ENCODE results near the gene NHLRC2. TPM values are rescaled to one million over a fixed set of nuclear protein-coding genes. Genes with fewer than 3 reads are reported as not detected.

NHLRC2 gene
- total and polyA plus RNA-seq, 2 donors (not counting 1 experiment from before 2014, with no cell fraction given), result 5.7 to 59.8 TPM

DNA sequence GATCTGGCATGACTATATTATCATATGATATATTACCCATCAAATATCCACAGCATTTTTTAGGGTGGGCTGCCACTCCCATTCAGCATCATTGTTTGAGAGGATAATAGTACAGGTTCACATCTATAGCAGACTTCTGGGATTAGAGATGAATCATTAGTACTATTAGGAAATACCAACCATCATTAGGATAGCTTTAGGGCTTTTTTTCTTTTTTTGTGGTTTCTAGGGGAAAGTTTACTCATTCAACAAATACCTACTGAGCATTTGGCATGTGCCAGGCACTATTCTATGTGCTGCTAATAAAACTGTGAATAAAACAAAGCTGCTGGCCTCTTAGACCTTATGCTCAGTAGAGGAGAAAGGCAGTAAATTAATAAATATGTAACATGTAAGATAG lies 40.6 kb downstream of the NHLRC2 start:
- no peaks in the 10 kb centered on the region for H3K4me1 Mint-ChIP-seq
- POLR2A ChIA-PET, result no interaction called here
- TF ChIP-seq EZH2 (IDR thresholded peaks at IDR 0.05; ENCODE audit: borderline replicate concordance, insufficient read depth, low read depth, low read length, poor library complexity, severe bottlenecking), result no peak
- TF ChIP-seq, protein P1, sequence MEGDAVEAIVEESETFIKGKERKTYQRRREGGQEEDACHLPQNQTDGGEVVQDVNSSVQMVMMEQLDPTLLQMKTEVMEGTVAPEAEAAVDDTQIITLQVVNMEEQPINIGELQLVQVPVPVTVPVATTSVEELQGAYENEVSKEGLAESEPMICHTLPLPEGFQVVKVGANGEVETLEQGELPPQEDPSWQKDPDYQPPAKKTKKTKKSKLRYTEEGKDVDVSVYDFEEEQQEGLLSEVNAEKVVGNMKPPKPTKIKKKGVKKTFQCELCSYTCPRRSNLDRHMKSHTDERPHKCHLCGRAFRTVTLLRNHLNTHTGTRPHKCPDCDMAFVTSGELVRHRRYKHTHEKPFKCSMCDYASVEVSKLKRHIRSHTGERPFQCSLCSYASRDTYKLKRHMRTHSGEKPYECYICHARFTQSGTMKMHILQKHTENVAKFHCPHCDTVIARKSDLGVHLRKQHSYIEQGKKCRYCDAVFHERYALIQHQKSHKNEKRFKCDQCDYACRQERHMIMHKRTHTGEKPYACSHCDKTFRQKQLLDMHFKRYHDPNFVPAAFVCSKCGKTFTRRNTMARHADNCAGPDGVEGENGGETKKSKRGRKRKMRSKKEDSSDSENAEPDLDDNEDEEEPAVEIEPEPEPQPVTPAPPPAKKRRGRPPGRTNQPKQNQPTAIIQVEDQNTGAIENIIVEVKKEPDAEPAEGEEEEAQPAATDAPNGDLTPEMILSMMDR (IDR thresholded peaks at IDR 0.05), result no peak
- Histone ChIP-seq H2AFZ (ENCODE audit: insufficient read depth, low read depth, low read length, poor library complexity, severe bottlenecking) (no peak overlapping the region), H3K4me3 (ENCODE audit: control extremely low read depth in 1 of 5, extremely low read depth in 1 of 5, insufficient read depth in 1 of 5, low read depth in 2 of 5, low read length in 4 of 5) (no peak overlapping the region), H3K79me2 (ENCODE audit: control insufficient read depth, insufficient read depth, low read length) (no peaks in the 10 kb centered on the region), H3K27me3 (replicated peaks in 1 of 4; ENCODE audit: control extremely low read depth in 1 of 4, control insufficient read depth in 3 of 4, insufficient read depth in 4 of 4, low read length in 3 of 4) (no peaks in the 10 kb centered on the region), H3K4me1 (ENCODE audit: control insufficient read depth in 2 of 2, insufficient read depth in 2 of 2, low read length in 2 of 2) (no peaks in the 10 kb centered on the region), H3K36me3 (replicated peaks in 1 of 2; ENCODE audit: control extremely low read depth in 1 of 2, control insufficient read depth in 1 of 2, extremely low read depth in 1 of 2, insufficient read depth in 2 of 2, low read length in 1 of 2) (peaks cover 9 to 30% of the 10 kb centered on the region in 2 experiments), H3K9ac (ENCODE audit: low read length) (no peak overlapping the region), H3K27ac (ENCODE audit: low read length in 2 of 2) (no peak overlapping the region), H3K9me3 (ENCODE audit: control extremely low read depth in 1 of 3, control insufficient read depth in 2 of 3, insufficient read depth in 1 of 3, low read length in 2 of 3) (no peaks in the 10 kb centered on the region), H4K20me1 (ENCODE audit: control insufficient read depth, insufficient read depth, low read length, poor library complexity, severe bottlenecking) (peaks cover 6% of the 10 kb centered on the region), H3K4me2 (replicated peaks; ENCODE audit: low read depth, low read length, poor library complexity, severe bottlenecking) (no peak overlapping the region)
- DNase-seq (no peak), ATAC-seq (ENCODE audit: low read depth) (no peak)
- intact Hi-C loops (cut with micrococcal nuclease), result no loop called here
- H3K4me3 Mint-ChIP-seq, result no peak overlapping the region
- H3K27me3 Mint-ChIP-seq, result no peaks in the 10 kb centered on the region
- CTCF ChIA-PET, result no interaction called here
- no peaks in the 10 kb centered on the region for H3K9me3 Mint-ChIP-seq (ENCODE audit: insufficient read depth)
- H3K27ac Mint-ChIP-seq, result no peak overlapping the region

DNA sequence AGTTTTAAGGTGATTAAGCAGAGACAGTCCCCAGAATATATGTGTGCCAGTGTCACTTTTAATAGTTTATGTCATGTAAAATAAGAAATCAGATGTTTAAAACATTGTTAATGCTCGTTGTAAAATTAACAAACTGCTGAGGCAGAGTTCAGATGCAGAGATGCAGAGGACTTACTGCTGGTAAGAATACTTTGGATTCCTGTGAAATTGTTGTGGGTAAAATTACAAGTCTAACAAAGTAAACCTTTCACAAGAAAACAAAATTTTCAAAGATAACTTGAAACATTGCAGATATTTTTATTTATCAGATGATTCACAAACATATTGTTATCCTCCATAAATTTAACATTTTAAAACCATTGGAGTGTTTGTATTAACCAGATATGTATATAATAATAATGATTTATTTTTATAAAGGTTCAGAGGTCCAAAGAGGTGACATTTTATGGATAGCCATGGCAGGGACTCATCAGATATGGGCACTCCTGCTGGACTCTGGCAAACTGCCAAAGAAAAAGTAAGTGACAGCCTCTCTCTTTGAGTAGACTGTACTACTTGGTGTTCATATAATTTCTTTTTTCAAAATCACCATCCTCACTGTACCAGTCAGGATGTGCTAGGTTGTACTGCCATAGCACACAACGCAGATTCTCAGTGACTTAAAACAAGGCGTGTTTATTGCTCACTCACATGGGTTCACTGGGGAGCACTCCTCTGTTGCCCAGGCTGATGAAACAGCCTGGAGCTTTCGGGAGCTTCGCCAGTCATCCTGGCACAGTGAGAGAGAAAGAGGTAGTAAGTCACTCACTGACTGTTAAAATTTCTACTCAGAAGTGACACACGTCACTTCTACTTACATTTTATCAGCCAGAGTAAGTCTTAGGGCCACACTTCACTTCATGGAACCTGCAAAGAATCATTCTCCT lies 43.5 kb downstream of the NHLRC2 start:
- Histone ChIP-seq H3K4me1 (ENCODE audit: control insufficient read depth in 2 of 2, insufficient read depth in 2 of 2, low read length in 2 of 2) (no peaks in the 10 kb centered on the region), H3K27ac (ENCODE audit: low read length in 2 of 2) (no peak overlapping the region), H2AFZ (ENCODE audit: insufficient read depth, low read depth, low read length, poor library complexity, severe bottlenecking) (no peak overlapping the region), H3K79me2 (ENCODE audit: control insufficient read depth, insufficient read depth, low read length) (no peaks in the 10 kb centered on the region), H3K36me3 (replicated peaks in 1 of 2; ENCODE audit: control extremely low read depth in 1 of 2, control insufficient read depth in 1 of 2, extremely low read depth in 1 of 2, insufficient read depth in 2 of 2, low read length in 1 of 2) (peaks cover 17 to 32% of the 10 kb centered on the region in 2 experiments), H4K20me1 (ENCODE audit: control insufficient read depth, insufficient read depth, low read length, poor library complexity, severe bottlenecking) (peaks cover 6% of the 10 kb centered on the region), H3K4me2 (replicated peaks; ENCODE audit: low read depth, low read length, poor library complexity, severe bottlenecking) (no peak overlapping the region), H3K9me3 (ENCODE audit: control extremely low read depth in 1 of 3, control insufficient read depth in 2 of 3, insufficient read depth in 1 of 3, low read length in 2 of 3) (no peaks in the 10 kb centered on the region), H3K27me3 (replicated peaks in 1 of 4; ENCODE audit: control extremely low read depth in 1 of 4, control insufficient read depth in 3 of 4, insufficient read depth in 4 of 4, low read length in 3 of 4) (no peaks in the 10 kb centered on the region), H3K9ac (ENCODE audit: low read length) (no peak overlapping the region), H3K4me3 (ENCODE audit: control extremely low read depth in 1 of 5, extremely low read depth in 1 of 5, insufficient read depth in 1 of 5, low read depth in 2 of 5, low read length in 4 of 5) (no peak overlapping the region)
- intact Hi-C loops (cut with micrococcal nuclease), result no loop called here
- CTCF ChIA-PET, result no interaction called here
- Mint-ChIP-seq H3K4me3 (no peak overlapping the region), H3K27ac (no peak overlapping the region), H3K27me3 (no peaks in the 10 kb centered on the region), H3K9me3 (ENCODE audit: insufficient read depth) (no peaks in the 10 kb centered on the region), H3K4me1 (no peaks in the 10 kb centered on the region)
- DNase-seq (no peak), ATAC-seq (ENCODE audit: low read depth) (no peak)
- POLR2A ChIA-PET, result no interaction called here
- TF ChIP-seq, protein P1 (IDR thresholded peaks at IDR 0.05), result no peak
- no peak for TF ChIP-seq EZH2 (IDR thresholded peaks at IDR 0.05; ENCODE audit: borderline replicate concordance, insufficient read depth, low read depth, low read length, poor library complexity, severe bottlenecking)
- 100% methylated on average over 2 of the region's 6 CpGs for WGBS (ENCODE audit: insufficient coverage)

Data from B cell (primary cell).